HG03064 (cell line): Measurements from ENCODE around the gene ABCA4.

Experiments
- ATAC-seq: cut with Tn5 transposase; IDR thresholded peaks from one replicate; pipeline ENCODE4 v1.9.1; 2021; ENCODE audit warnings: low read depth; ENCODE audit not compliant: unreplicated experiment

Gene ABCA4

DNA sequence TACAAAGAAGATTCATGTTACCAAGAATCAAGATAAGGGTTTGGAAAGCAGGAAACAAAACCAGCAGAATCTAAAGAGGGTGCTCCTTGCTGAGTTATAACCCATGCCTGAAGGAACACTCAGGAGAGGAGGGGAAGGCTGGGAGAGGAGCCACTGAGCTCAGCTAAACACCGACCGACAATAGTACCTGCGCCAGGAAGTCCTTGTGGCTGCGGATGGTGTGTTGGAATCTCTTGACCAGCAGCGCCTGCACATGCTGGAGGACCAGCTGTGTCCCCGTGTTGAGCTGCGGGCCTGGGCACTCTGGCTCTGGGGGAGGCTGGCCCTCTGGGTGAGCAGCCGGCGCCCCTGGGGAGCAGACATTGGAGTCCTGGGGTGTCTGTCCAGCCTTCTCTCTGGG lies 89.4 kb downstream of the ABCA4 start:
- no peak for ATAC-seq

DNA sequence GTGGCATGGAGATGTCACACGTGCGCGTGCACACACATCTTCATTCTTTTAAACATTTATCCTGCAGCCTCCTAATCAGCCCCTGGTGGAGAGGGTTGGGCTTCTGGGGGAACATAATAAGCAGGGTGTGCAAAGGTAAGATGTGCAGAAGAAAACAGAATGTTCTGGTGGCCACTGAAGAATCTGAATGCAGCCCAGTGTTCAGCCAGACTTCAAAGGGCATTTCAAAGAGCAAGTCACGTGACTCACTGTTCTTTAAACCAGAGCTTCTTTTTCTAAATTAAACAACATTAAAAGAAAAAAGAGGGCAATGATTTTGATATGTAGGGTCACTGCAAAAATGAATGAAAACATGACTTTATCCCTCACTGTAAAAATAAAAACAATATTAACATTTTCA lies 89.8 kb downstream of the ABCA4 start:
- ATAC-seq, result no peak

DNA sequence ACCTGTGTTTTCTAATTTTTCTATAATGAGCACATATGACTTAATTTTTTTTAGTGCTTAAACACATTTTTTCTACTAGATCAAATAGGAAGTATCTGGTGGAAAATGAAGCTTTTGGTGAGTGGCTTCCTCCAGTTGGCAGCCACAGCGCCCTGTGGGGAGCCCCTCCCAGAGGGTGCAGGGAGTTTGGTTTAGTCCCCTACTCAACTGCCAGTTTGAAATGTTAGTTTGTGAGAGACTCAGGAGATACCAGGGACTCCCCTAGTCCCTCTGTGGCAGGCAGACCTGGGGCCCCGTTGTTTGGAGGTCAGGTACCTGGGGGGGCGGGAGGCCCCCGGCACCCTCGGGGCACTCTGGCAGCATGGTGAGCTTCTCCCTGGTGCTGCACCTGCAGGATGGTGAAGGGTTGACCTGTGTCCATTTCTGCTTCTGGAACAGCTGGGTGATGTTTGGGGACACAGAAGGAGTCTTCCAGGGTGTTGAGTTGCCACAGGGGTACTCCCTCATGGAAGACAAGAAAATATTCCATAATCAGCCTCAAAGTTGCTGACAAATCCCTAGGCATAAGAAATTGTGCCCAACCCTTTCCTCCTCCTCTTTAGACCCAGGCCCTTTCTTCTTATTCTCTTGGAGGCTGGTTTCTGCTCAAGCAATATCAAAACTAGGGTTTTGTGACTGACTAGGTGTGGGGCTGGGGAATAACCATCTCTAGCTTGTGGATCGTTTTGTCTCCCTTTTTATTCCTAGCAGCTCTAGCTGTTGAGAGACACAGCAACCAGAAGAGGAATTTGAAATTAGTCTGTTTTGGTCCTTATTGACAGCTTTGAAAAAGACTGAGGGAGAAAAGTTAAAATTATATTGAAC lies 91.6 kb downstream of the ABCA4 start:
- ATAC-seq, result no peak

DNA sequence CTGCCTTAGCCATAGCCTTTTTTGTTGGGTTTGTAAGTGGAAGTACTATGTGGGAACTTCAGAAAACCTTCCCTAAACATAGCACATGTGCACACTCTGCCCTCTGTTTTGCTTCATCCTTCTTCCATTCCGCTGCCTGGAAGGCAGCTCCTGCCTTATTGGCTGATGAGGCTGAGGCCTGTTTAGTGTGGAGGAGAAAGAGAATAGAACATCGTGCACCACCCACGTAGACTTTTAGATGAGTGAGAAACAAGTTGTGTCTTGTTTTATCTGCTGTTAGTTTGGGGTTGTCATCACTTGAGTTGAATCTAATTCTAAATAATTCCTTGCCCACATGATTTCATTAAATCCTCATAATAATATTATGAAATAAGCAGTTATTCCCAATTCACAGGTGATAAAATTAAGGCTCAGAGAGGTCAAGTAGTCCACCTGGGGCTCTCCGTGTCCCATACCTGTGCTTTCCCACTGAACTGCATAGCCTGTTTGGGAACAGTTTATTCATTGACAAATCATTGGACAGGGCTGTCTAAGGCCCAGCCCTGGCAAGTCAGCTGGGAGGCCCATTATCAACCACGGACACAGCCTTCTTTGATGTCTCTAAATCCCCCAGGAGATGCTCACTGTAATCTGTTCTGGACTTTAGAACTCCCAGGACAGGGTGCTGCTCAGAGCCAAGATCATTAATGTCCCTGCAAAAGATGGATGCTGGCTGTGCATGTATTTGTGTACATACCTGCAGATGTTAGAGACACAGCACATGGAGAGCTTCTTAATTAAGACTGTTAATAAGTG lies 93.0 kb downstream of the ABCA4 start:
- ATAC-seq, result no peak

DNA sequence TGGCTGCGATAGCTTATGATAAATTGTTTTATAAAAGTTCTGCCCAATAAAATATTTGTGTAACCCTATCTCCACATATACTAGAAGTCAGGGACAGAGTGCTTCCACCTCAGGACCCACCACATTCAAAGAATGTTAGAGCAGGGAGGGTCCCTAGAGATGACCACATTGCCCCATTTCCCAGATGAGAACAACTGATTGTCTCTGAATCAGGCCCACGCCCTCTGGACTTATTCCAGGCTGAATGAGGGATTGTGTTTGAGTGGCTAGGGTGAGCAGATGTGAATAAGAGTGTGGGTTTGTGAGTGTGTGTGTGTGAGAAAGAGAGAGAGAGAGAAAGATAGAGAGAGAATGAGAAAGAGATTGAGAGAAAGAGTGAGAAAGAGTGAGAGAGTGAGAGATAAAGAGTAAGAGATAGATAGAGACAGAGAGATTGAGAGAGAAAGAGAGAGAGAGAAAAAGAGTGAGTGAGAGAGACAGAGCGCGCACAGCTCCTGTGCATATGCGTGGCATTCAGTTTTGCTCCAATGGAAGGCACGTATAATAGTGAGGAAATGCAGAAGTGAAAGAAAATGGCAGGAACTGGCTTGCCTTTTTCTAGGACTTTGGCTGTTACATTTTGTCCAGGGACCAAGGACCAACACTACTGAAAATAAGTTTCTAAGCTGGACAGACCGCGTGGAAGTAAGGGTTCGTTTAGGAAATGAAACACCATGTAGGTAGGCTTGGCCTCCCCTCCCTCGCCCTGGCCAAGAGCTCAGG lies 94.1 kb downstream of the ABCA4 start:
- ATAC-seq, result no peak

DNA sequence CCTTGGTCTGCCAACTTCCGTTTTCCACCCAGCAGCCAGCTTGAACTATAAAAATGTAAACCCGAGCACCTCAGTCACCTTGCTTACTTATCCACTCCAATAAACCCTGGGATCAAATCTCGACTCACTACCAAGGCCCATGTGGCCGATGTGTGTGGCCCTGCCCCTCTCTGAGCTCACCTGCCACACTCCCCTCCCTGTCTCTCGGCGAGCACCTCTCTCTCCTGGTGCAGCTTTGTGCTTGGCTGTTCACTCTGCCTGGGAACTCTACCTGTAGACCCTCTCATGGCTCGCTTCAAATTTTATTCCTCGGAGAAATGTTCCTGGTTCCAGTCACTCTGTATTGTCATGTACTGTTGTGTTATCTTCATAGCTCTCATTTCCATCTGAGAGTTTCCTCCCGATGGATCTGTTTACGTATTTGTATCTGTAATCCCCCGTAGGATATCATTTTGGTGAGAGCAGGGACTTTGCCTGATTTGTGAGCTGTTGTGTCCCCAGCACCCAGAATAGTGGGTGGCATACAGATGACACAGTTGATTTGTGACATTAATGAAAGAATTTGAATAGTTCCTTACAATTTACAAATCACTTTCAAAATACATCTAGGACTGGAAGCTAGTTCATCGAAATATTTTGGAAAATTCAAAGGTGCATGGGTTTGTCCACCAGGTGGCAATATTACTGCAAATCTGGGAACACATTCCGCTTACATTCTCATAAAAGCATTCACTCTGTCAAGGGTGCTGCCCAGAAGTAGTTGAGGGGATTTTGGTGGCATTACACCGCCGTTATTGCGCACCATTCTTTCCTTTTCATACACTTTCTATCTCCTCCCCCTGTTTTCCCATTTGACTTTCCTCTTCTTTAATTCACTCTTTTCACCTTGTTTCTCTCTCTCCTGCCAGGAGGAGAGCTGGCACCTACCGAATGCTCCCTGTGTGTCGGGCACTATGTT lies 95.3 kb downstream of the ABCA4 start:
- no peak for ATAC-seq

DNA sequence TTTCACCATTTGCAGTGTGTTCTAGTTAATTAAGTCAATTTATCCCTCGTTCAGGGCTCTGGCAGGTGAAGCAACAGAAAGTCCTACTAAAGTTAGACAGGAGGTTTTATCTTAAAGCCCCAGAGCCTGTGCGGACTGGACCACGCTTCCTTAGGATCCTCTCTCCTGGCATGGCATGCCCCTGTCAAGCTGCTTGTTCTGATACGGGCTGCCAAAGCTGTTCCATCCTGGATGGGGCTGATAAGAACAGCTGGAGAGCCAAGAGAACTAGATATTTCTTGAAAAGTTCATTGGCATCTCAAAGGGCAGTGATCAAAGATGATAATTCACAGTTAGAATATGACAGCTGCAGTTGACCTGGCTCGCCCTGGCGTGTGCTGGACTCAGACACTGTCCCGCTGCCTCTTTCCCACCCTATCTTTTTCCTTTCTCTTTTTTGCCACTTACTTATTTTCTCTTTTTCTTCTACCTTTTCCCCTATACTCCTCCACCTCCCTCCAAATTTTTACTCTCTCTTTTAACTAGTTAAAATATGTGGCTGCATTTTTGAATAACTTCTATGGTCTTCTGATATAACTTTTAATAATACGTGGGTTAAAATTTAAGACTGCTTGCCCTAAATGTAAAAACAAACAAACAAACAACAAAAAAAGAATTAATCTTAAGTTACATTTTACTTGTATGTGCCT lies 96.7 kb downstream of the ABCA4 start:
- ATAC-seq, result no peak

DNA sequence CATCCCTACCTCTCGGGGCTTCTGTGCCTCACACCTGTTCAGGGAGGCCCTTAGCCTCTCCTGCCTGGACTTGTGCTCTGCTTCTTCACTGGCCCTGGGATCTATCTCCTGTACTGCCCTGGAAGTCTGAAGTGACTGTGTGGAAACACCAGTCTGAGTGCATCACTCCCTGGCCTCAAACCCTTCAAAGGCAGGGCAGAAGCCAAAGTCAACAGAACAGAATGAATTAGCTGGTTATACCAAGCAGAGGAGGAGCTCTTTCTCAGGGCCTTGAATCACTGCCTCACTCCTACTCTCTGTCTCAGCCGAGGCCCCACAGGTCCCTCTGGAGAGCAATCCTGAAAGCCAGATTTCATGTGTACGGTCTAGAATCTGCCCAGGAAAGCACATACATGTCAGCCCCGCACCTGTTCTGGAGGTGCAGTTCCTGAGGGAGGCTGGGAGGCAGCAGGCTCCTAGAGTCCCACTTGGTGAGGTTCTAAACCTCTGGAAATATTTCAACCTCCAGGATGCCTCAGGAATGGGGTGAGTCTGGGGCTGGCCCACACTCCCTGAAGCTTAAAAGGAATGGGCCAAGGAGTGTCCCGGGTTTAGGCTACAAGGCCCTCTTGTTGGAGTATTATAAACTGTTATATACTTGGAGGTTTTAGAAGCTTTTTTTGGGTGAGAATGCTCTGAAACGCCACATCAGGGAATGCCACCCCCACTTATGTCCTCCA lies 98.3 kb downstream of the ABCA4 start:
- no peak for ATAC-seq

DNA sequence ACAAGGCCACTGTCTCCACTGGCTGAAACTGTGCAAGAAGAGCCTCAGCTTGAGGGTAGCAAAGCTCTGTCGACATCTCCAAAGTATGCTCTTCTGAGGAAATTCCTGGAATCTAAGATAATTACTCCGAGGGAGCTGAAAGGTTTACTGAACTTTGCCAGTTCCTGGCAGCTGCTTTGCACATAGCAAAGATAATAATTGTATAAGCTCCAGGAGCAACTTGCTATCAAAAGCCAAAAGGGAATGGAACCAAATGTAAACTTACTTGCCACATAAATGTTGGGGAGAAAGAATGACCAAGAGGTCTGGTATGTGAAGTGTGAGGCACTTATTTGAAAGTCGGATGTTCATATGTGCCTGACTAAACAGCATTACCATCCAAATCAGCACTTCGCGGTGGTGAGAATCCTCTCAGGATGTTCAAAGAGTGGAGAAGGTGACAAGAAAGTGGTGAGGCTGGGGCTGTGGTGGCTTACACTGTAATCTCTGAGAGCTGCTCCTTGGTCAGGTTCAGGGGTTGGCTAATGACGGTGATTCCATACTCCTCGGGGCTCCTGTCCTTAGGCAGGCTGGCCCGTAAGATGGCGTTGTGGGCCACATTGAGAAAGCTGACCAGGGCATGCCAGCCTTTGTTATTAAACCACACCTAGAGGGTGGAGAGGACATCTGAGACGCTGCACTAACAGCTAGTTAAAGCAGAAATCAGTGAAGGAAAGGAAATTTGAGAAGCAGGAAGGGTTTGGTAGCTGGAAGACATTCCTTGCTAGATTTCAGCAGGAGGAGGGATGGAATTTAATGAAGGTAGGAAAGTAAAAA lies 100.0 kb downstream of the ABCA4 start:
- ATAC-seq, result no peak

DNA sequence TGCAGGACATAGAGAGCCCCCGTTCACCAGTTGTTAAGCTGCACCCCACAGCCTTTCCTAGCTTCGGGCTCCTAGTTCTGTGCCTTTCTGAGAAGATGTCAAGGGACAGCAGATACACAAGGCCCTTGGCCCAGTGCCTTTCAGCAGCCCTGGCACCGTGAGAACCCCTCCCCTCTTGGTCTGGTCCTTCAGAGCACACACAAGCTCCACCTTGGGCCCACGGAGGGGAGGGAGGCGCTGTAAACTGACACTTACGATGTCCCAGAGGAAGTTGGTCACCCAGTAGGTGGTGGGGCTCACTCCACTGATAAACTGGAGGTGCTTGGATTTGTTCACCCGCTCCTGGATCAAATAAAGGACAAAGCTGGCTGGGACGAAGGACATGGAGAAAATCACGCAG lies 101.6 kb downstream of the ABCA4 start:
- no peak for ATAC-seq

DNA sequence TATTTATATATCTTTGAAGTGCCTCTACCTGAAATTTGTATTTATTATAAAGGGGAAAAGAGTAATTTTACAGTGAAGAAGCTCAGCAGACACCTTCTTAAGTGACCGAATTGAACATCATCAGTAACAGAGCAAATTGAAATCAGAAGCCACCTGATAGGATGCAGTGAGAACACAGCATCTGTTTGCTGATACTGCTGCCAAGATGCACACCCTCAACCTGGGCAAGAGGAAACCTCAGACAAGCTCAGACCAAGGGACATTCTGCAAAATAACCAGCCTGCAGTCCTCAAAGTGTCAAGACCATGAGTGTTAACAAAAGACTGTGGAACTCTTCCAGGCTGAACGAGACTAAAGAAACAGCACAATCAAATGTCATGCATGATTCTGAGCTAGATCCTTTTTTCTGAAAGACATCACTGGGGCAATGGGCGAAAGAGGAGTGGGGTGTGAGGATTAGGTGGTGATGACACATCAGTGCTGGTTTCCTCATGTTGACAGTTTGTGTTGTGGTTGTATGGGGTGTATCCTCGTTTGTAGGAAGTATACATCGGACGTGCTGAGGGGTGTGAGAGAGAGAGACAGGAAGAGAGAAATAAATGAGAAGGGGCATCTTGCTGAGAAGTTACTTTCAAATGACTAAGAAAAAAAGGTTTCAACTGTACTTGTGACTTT lies 103.7 kb downstream of the ABCA4 start:
- no peak for ATAC-seq

DNA sequence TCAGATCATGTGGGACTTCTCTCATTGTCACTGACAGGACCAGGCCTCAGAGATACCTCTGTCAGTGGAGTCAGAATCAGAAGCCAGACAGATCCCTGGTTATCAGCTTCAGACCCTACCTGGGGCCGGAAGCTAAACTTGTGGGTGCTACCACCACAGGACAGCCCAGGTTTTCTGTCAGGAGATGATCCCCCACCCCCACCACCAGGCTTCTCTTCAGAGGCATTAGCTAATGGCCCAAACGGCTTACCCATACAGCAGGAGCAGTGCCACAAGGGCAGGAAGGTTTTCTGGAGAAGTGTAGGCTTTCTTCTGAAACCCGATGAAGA lies 105.5 kb downstream of the ABCA4 start:
- no peak for ATAC-seq

DNA sequence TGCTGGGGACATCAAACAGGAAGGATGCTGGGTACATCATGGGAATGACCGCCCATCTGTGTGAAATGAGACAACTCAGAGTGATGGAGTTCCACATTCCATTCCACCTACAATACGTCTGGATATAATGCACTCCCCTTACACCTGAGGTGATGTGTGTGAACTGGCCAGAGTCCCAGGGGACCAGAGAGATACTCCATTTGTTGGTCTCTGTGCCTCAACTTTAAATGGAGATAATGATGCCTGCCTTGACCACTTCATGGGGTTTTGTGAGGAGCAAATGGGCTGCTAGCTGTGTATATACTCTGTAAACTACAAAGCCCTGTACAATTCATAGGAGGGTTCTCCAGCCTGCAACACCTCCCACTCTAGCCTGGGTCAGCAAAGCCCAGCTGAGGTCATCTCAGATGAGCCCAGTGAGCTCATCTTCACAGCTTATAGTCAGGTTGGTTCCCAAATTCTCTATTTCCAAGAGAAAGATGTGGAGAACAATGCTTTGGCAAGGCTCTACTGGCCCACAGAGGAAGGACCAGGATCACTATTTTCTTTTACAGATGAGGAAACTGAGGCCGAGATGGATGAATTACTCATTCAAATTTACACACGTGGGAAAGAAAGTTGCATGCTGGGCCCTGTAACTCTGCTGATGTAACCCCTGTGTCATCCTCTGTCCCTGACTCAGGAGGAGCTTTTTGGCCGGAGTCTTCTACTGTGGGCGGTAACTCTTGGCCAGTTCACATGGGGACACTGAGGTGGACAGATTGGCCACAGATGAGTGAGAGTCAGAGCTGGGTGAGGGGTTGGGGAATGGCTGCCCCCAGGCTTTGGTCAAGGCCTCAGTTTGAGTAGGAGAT lies 106.1 kb downstream of the ABCA4 start:
- ATAC-seq, result no peak

DNA sequence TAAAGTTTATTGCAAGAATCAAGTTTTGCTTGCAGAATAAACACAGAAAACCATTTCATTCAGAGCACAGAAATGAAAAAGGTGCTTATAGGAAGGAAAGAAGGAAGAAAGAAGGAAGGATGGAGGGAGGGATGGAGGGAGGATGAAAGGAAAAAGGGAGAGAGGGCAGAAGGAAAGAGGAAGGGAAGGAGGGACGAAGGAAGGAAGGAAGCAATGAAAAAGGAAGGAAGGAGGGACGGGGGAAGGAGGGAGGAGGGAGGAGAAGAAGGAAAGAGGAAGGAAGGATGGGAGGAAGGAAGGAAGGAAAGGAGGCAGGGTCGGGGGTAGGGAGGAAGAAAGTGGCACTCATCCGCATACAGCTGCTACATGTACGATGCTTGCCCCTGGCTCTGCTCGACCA lies 106.9 kb downstream of the ABCA4 start:
- ATAC-seq, result no peak

DNA sequence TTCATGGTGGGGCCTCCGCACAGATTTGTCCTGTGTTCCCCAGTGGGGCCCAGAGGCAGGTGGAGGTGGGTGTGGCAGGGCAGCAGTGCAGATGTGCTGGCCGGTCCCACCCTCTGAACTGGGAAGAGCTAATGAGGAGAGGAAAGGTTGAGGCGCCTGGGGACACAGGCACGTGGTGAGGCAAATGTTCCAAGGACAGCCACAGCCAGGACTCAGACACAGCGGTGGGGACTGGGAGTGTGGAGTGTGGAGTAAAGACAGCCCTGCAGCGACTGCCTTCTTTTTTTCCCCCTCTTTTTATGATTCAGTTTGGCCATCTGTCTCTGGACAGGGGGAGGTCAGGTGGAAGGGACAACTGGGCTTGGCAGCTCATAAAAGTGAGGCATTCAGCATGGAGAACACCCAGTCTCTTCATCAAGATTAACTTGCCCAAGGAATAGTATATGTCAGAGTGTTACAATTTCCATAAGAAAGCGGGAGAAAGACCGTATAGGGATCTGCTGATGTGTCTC lies 107.5 kb downstream of the ABCA4 start:
- no peak for ATAC-seq

DNA sequence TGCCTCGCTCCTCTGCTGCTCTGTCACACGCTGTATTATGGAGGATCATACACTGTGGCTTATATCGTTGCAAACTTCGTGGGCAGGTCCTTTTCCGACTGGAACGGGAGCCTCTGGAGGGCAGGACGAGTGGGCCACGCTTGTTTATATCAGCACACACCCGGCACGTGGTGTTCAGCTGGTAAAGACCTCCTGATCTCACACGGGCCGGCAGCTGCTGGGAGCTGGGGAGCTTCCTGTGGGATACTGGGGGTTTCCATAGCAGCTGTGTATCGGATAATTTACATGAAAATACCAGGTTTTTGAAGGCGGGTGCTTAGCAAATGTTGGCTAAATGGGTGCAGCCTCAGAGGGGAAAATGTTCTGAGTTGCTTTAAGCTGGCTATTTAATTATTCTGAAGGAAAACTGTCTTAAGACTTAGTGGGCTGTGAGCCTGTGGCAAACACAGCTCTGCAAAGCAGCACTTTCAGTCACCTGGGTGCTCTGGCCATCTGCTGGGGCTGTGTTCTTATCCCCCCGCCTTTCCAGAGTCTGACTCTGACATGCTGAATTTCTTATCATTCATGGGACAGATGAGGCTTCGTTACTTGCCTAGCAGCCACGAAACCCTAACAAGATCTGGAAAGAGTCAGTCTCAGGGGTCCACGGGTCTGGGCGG lies 108.1 kb downstream of the ABCA4 start:
- no peak for ATAC-seq
